ENCODE measurements around the gene ZFAND3. TPM values are rescaled to one million over a fixed set of nuclear protein-coding genes. Genes with fewer than 3 reads are reported as not detected.

The ZFAND3 gene
- total RNA-seq, 6 experiments from 2014 or later: 75.2 to 93.2 (median 87.0) TPM

GRCh38 chr6:37807656-37808055 lies 11.9 kb upstream of the ZFAND3 start:
- no peaks in the 10 kb centered on the region for H3K36me3 Mint-ChIP-seq (ENCODE audit: low read depth)
- no peak overlapping the region for H3K4me3 Mint-ChIP-seq
- H3K27ac Mint-ChIP-seq: no peak overlapping the region
- no peak for DNase-seq
- H3K9me3 Mint-ChIP-seq: no peaks in the 10 kb centered on the region
- TF ChIP-seq CTCF (IDR thresholded peaks at IDR 0.05): no peak
- H3K27me3 Mint-ChIP-seq (ENCODE audit: insufficient read depth): peaks cover 17% of the 10 kb centered on the region
- peaks cover 15% of the 10 kb centered on the region for H3K4me1 Mint-ChIP-seq (ENCODE audit: low read depth)

- no peak overlapping the region for H3K27ac Mint-ChIP-seq
- peaks cover 17% of the 10 kb centered on the region for H3K27me3 Mint-ChIP-seq (ENCODE audit: insufficient read depth)
- no peak for TF ChIP-seq CTCF (IDR thresholded peaks at IDR 0.05)
- DNase-seq: no peak
- no peaks in the 10 kb centered on the region for H3K9me3 Mint-ChIP-seq
- H3K4me3 Mint-ChIP-seq: no peak overlapping the region
- H3K4me1 Mint-ChIP-seq (ENCODE audit: low read depth): peaks cover 13% of the 10 kb centered on the region
- H3K36me3 Mint-ChIP-seq (ENCODE audit: low read depth): no peaks in the 10 kb centered on the region
These were observed 10.4 kb upstream of the ZFAND3 start for GRCh38 chr6:37809197-37809543.

GRCh38 chr6:37812841-37813240 lies 6.7 kb upstream of the ZFAND3 start:
- H3K4me3 Mint-ChIP-seq: no peak overlapping the region
- no peak for TF ChIP-seq CTCF (IDR thresholded peaks at IDR 0.05)
- no peaks in the 10 kb centered on the region for H3K9me3 Mint-ChIP-seq
- peaks cover 6% of the 10 kb centered on the region for H3K4me1 Mint-ChIP-seq (ENCODE audit: low read depth)
- DNase-seq: no peak
- H3K27me3 Mint-ChIP-seq (ENCODE audit: insufficient read depth): peaks cover 17% of the 10 kb centered on the region
- H3K36me3 Mint-ChIP-seq (ENCODE audit: low read depth): no peaks in the 10 kb centered on the region
- no peak overlapping the region for H3K27ac Mint-ChIP-seq

- Mint-ChIP-seq H3K4me3 (no peak overlapping the region), H3K9me3 (no peaks in the 10 kb centered on the region), H3K27ac (no peak overlapping the region), H3K27me3 (ENCODE audit: insufficient read depth) (peaks cover 2% of the 10 kb centered on the region; the same call in 1 of the 2 replicates), H3K4me1 (ENCODE audit: low read depth) (peaks cover 6% of the 10 kb centered on the region), H3K36me3 (ENCODE audit: low read depth) (no peaks in the 10 kb centered on the region)
- no peak for TF ChIP-seq CTCF (IDR thresholded peaks at IDR 0.05)
- no peak for DNase-seq
These were observed 5.2 kb upstream of the ZFAND3 start for GRCh38 chr6:37814374-37814773.

GRCh38 chr6:37816599-37817375 lies 2.7 kb upstream of the ZFAND3 start:
- no peak for TF ChIP-seq CTCF (IDR thresholded peaks at IDR 0.05)
- no peak overlapping the region for H3K27ac Mint-ChIP-seq
- H3K9me3 Mint-ChIP-seq: no peaks in the 10 kb centered on the region
- H3K4me3 Mint-ChIP-seq: no peak overlapping the region
- no peaks in the 10 kb centered on the region for H3K36me3 Mint-ChIP-seq (ENCODE audit: low read depth)
- DNase-seq: no peak
- H3K4me1 Mint-ChIP-seq (ENCODE audit: low read depth): peaks cover 18% of the 10 kb centered on the region
- H3K27me3 Mint-ChIP-seq (ENCODE audit: insufficient read depth): no peaks in the 10 kb centered on the region
